Measurements from ENCODE around the gene CLDN9. TPM values are rescaled to one million over a fixed set of nuclear protein-coding genes. Genes with fewer than 3 reads are reported as not detected.

Gene CLDN9
- total and polyA plus RNA-seq, 2 donors (not counting 1 experiment from before 2014, with no cell fraction given) = 0.04 TPM; not detected in 1

DNA sequence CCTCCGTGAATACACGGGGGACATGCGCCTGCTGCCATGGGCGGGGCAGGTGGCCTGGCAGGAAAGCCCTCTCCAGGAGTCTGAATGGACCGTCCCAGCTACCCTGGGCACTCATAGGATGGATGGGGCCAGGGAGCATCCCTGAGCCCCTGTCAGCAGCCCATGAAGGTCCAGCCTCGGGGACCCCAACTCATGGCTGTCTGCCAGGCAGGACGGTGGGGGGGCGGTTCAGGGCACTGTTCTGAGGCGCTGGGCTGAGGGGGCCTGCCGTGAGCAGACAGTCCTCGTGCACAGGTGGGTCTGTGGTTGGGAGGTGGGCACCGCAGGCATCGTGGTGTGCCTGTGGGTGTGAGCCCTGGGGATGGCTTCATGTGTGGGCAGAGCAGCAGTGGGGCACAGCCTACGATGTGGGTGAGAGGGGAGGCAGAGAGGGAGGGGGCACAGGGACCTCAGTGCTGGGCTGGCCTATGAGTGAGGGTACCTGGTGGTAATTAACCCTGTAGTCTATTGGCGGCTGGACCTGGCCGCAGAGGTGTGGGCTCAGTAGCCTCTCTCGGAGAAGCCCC lies 26.0 kb upstream of the CLDN9 start:
- H3K9me3 ChIP-seq (ENCODE audit: control extremely low read depth in 1 of 3, control insufficient read depth in 2 of 3, insufficient read depth in 1 of 3, low read length in 2 of 3) = no peaks in the 10 kb centered on the region
- no peaks in the 10 kb centered on the region for H3K79me2 ChIP-seq (ENCODE audit: control insufficient read depth, insufficient read depth, low read length)
- no peaks in the 10 kb centered on the region for H4K20me1 ChIP-seq (ENCODE audit: control insufficient read depth, insufficient read depth, low read length, poor library complexity, severe bottlenecking)
- peak overlapping the region; percentile 6 for H3K27ac Mint-ChIP-seq
- no peak overlapping the region for H2AFZ ChIP-seq (ENCODE audit: insufficient read depth, low read depth, low read length, poor library complexity, severe bottlenecking)
- H3K4me3 Mint-ChIP-seq = no peak overlapping the region
- intact Hi-C loops (cut with micrococcal nuclease) = no loop called here
- ChIA-PET POLR2A (no interaction called here), CTCF (interaction anchor here (1.2 kb wide), 1 partner anchor 17 kb away, joined by 3 read pairs; no protein-coding TSS in a partner anchor)
- H3K27me3 Mint-ChIP-seq = no peaks in the 10 kb centered on the region
- peaks cover 0 to 4% (median 0%) of the 10 kb centered on the region in 4 experiments for H3K27me3 ChIP-seq (replicated peaks in 1 of 4; ENCODE audit: control extremely low read depth in 1 of 4, control insufficient read depth in 3 of 4, insufficient read depth in 4 of 4, low read length in 3 of 4)
- no peaks in the 10 kb centered on the region for H3K9me3 Mint-ChIP-seq (ENCODE audit: insufficient read depth)
- H3K27ac ChIP-seq (ENCODE audit: low read length in 2 of 2) = no peak overlapping the region
- 82% methylated on average over 16 of the region's 17 CpGs for WGBS (ENCODE audit: insufficient coverage)
- peaks cover 12% of the 10 kb centered on the region for H3K4me1 Mint-ChIP-seq
- H3K4me3 ChIP-seq (ENCODE audit: control extremely low read depth in 1 of 5, extremely low read depth in 1 of 5, insufficient read depth in 1 of 5, low read depth in 2 of 5, low read length in 4 of 5) = no peak overlapping the region
- H3K36me3 ChIP-seq (replicated peaks in 1 of 2; ENCODE audit: control extremely low read depth in 1 of 2, control insufficient read depth in 1 of 2, extremely low read depth in 1 of 2, insufficient read depth in 2 of 2, low read length in 1 of 2) = no peaks in the 10 kb centered on the region
- ATAC-seq (ENCODE audit: low read depth) (no peak), DNase-seq (no peak)
- no peak overlapping the region for H3K9ac ChIP-seq (ENCODE audit: low read length)
- peaks cover 8 to 21% of the 10 kb centered on the region in 2 donors for H3K4me1 ChIP-seq (ENCODE audit: control insufficient read depth in 2 of 2, insufficient read depth in 2 of 2, low read length in 2 of 2)
- TF ChIP-seq EZH2 (IDR thresholded peaks at IDR 0.05; ENCODE audit: borderline replicate concordance, insufficient read depth, low read depth, low read length, poor library complexity, severe bottlenecking) = no peak
- H3K4me2 ChIP-seq (replicated peaks; ENCODE audit: low read depth, low read length, poor library complexity, severe bottlenecking) = no peak overlapping the region

DNA sequence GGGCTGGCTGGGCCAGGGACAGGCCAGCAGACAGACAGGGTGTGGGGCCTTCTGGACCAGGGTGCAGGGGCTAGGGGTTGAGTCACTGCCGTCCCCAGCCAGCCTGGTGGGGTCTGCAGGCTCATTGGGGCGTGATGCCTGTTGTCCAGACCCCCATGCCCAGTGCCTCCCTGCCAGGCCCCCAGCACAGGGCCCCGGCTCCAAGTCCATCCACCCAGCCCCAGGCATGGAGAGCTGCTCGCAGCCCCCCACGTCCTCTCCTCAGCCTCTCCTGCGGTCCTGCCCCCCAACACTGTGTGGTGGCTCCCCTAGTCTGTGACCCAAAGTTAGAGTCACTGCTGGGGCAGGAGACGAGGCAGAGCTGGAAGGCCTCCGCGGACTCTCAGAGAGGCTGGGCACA lies 25.4 kb upstream of the CLDN9 start:
- Histone ChIP-seq H3K4me1 (ENCODE audit: control insufficient read depth in 2 of 2, insufficient read depth in 2 of 2, low read length in 2 of 2) (peaks cover 8 to 17% of the 10 kb centered on the region in 2 donors), H3K27me3 (replicated peaks in 1 of 4; ENCODE audit: control extremely low read depth in 1 of 4, control insufficient read depth in 3 of 4, insufficient read depth in 4 of 4, low read length in 3 of 4) (peaks cover 0 to 4% (median 0%) of the 10 kb centered on the region in 4 experiments), H2AFZ (ENCODE audit: insufficient read depth, low read depth, low read length, poor library complexity, severe bottlenecking) (no peak overlapping the region), H4K20me1 (ENCODE audit: control insufficient read depth, insufficient read depth, low read length, poor library complexity, severe bottlenecking) (no peaks in the 10 kb centered on the region), H3K4me2 (replicated peaks; ENCODE audit: low read depth, low read length, poor library complexity, severe bottlenecking) (no peak overlapping the region), H3K9ac (ENCODE audit: low read length) (no peak overlapping the region), H3K27ac (ENCODE audit: low read length in 2 of 2) (no peak overlapping the region), H3K79me2 (ENCODE audit: control insufficient read depth, insufficient read depth, low read length) (no peaks in the 10 kb centered on the region), H3K4me3 (ENCODE audit: control extremely low read depth in 1 of 5, extremely low read depth in 1 of 5, insufficient read depth in 1 of 5, low read depth in 2 of 5, low read length in 4 of 5) (no peak overlapping the region), H3K36me3 (replicated peaks in 1 of 2; ENCODE audit: control extremely low read depth in 1 of 2, control insufficient read depth in 1 of 2, extremely low read depth in 1 of 2, insufficient read depth in 2 of 2, low read length in 1 of 2) (no peaks in the 10 kb centered on the region), H3K9me3 (ENCODE audit: control extremely low read depth in 1 of 3, control insufficient read depth in 2 of 3, insufficient read depth in 1 of 3, low read length in 2 of 3) (no peaks in the 10 kb centered on the region)
- intact Hi-C loops (cut with micrococcal nuclease) = no loop called here
- DNase-seq = no peak
- CTCF ChIA-PET = interaction anchor here (1.2 kb wide), 1 partner anchor 17 kb away, joined by 3 read pairs; no protein-coding TSS in a partner anchor
- no peaks in the 10 kb centered on the region for H3K27me3 Mint-ChIP-seq
- no peak overlapping the region for H3K4me3 Mint-ChIP-seq
- TF ChIP-seq EZH2 (IDR thresholded peaks at IDR 0.05; ENCODE audit: borderline replicate concordance, insufficient read depth, low read depth, low read length, poor library complexity, severe bottlenecking) = no peak
- TF ChIP-seq CTCF (IDR thresholded peaks at IDR 0.05) = no peak
- no peak overlapping the region for H3K27ac Mint-ChIP-seq
- ATAC-seq (ENCODE audit: low read depth) = no peak
- peaks cover 10% of the 10 kb centered on the region for H3K4me1 Mint-ChIP-seq
- WGBS (ENCODE audit: insufficient coverage) = 88% methylated on average over 9 of the region's 9 CpGs
- no peaks in the 10 kb centered on the region for H3K9me3 Mint-ChIP-seq (ENCODE audit: insufficient read depth)
- POLR2A ChIA-PET = no interaction called here
